Activated CD4-positive, CD25-positive, alpha-beta regulatory T cell (primary cell): ENCODE results near the gene HOXB9.

ENCODE experiments used
- DNase-seq, 4 experiments: peaks; one replicate each; lab custom pipeline; 2025; lab: John Stamatoyannopoulos, UW

The HOXB9 gene

GRCh38 chr17:48596000-48596734 lies 30.0 kb downstream of the HOXB9 start:
- DNase-seq, result no peak

DNA sequence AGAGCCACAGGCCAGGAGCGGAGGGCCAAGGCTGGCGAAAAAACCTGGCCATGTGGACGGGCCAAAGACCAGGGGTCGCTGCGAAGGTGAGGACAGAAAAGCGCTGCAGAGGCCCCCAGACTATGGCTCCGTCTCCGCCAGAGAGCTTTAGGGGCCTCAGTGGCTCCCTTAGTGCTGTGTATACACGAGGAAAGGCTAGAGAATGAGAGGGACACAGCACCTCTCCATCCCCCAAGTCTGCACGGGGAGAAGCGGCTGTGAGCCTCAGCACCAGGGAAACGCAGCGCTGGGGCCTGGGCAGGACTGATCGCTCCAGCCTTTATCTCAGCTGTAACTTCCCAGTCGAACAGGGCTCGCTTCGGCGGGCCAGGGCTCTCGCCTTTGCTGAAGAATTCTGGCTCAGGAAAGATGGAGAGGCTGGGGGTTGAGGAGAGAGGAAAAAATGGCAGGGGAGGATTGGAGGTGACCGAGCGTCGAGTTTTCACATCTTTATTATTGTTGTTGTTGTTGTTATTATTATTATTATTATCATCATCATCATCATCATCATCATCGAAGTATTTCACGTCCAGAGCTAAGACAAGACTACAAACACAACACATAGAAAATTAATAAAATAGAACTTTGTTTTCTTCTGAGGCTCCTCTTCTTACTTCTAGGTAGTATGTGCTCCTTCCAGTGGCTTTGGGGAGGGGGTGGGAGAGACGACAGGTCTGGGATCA lies 30.7 kb downstream of the HOXB9 start:
- DNase-seq, result no peak

DNA sequence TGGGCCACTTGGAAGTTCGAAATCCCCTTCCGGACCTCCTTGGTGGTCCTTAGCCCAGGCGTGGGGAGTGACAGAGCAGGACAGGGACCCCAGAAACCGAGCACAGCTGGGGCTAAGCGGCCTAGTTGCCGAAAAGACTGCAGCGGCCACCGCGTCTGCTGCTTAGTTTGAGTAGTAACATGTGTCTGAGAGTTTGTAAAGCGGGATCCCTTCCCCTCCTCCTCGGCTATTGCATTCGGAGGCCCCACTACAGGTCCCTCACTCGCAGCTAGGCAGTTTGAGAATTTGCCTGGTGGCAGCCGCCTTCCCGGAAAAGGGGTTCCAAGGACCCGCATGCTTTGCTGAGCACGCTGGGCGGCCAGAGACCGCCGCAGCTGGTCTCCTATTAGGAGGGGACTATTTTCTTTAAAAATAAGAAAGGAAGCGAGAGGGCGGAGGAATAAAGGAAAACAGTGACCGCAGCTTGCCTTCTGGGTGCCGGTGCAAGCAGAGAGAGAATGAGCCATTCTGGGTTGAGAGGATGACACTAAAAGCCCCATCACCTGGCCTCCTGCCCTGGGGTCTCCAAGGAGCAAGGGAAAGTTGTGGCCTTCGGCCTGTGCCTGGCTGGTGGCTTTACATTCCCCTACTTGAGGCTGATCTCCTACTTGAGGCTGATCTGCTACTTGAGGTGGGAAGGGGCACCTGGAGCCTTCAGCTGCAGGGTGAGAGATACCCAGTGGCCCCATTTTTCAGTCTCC lies 31.4 kb downstream of the HOXB9 start:
- DNase-seq, result no peak

GRCh38 chr17:48593840-48594537 lies 32.2 kb downstream of the HOXB9 start:
- peak; percentile 61 to 72 (median 70) for DNase-seq

- DNase-seq, result no peak
Measured at GRCh38 chr17:48593126-48593829, 32.9 kb downstream of the HOXB9 start, which contains the start of gene HOXB5. Gene HOXB5, minus strand, starts transcription at chr17:48593779. Its CDS starts 97 bp downstream, at chr17:48593682.

DNA sequence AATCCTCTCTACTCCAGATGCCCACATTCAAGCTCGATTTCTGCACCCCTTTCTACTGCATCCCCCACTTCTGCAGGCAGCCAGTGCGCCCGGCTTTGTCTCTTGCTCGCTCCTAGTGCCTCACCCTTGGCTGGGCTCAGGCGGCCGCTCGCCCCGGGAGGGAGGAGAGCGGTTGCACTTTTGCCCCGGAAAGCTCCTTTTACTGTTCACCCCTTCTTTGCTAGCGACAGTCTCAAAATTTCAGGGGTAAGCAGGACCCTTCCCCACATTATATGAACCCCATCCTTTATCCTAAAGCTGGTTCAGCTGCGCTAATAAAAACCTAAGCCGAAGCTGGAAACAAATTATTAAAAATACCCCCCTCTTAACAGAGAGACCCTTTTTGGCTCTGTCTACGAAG lies 33.6 kb downstream of the HOXB9 start:
- DNase-seq, result no peak

DNA sequence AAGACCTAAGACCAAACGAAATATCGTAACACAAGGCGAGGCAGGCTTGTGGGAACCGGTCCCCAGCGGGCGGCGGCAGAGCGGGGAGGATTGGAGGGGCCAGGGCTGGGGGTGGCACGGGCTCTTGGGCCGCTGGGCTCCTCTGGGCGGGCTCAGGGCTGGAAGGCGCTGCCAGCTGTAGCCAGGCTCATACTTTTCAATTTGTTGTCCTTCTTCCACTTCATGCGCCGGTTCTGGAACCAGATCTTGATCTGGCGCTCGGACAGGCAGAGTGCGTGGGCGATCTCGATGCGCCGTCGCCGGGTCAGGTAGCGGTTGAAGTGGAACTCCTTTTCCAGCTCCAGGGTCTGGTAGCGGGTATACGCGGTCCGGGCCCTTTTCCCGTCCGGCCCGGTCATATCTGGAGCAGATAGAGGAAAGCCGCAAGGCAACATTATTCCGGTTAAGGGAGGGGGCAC lies 34.1 kb downstream of the HOXB9 start:
- DNase-seq, result no peak

- DNase-seq, result no peak
Measured at GRCh38 chr17:48591255-48592056, 34.7 kb downstream of the HOXB9 start.

GRCh38 chr17:48590607-48591161 lies 35.5 kb downstream of the HOXB9 start:
- DNase-seq, result no peak

DNA sequence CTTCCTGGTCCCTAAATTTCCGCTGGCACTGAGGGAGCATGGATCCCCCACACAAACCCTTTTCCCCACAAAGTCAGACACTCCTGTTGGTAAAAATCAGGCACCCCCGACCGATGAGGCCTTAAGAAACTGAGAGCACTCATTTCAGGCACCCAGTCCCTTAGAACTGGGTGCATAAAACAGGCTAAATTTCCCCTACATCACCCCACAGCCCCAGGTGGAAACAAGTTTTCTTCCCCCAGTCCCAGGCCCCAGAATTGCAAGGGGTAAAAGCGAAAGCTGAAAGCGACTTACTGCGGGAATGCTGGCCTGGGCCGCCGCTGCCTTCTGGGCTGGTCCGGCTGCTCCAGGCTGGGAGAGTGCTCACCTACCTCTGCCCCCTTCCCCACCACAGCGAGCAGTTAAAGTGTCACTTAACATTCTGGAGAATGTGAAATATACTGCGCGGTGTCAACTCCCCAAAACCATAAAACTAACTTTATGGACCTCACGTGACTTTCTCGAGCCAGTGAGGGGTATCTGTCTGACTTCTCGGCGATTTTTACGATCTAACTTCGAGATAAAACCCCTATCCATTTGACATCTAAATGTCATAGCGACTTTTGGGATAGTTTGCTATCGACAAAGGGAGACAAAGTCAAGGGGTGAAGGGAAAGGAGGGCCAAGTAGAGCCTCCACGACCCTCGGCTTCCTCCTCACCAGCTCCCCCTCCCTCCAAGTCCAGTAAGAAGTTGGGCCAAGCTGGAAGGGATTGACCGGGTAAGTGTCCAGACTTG lies 36.1 kb downstream of the HOXB9 start, which contains the start of gene HOXB3:
HOXB3 (minus strand) TSS at position 411 of the 776 bp plus-strand sequence. CDS start 37,767 bp downstream, outside the sequence.
- no peak for DNase-seq

DNA sequence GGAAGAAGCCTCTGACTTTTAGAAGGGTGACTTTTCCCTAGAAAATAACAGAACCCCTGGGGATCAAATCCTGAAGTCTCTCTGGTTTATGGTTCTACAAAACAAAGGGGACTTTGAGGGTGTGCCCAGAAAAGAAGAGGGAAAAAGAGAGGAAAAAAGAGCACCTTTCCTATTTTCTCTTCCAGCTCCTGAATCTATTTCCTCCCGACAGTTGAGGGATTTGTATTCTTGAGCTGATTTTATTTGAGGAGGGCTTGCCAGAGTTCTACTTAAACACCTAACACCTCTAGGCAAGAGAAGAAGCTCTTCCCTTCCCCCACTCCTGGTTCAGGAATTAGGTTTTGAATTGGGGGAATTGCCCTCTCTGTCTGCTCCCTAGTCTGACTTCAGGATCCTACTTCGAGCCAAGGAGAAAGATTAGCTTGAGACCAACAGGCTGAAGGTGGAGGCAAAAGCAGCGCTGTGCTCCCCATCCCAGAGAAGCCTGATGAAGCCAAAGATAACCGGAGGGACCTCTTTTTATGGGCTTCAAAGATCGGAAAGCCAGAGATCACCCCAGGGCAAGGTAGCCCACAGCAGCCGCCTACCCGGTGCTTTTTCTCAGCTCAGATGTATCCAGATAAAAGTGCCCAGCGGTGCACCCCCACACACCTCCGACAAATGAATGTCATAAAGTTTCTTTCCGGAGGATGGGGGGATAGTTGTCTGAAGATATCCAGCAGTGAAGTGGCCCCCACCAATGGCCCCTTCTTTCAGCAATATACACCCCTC lies 36.9 kb downstream of the HOXB9 start:
- no peak for DNase-seq

DNA sequence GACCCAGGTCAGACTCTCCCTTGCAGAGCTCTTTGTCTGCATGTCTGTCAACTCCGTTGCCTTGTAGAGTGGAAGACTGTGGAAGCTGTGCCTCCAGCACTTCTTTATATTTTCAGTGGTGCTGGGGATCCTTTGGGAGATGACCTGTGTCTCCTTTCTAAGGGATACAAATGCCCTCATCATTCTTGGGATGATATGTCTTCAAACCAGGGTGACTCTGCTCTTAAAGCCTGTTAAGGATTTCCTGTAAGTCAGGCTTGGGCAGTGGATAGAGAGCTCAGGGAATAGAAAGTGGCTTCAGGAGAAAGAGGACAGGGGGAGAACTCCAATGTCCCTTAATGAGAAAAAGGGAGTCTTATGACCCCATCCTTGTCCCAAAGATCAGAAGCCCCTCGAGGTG lies 37.6 kb downstream of the HOXB9 start:
- DNase-seq, result no peak

DNA sequence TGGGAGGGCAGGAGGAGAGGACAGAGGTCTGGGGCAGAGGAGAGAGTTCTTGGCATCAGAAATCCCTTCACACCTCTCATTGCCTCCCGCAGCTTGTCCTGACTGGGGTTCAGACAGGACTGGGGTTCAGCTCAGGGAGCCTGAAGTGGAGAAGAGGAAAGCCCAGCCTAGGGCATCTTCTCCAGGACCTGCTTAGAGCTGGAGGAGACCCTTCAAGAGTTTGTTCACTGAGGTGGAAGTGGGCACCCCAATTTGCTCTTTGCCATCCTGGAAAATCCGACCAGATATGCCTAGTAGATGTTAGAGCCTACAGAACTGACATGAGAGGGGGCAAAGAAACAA lies 38.1 kb downstream of the HOXB9 start:
- DNase-seq, result no peak

GRCh38 chr17:48587276-48588073 lies 38.7 kb downstream of the HOXB9 start:
- no peak for DNase-seq

- no peak for DNase-seq
Measured at GRCh38 chr17:48586355-48587258, 39.6 kb downstream of the HOXB9 start.

- no peak for DNase-seq
Measured at GRCh38 chr17:48584223-48584741, 41.9 kb downstream of the HOXB9 start.
